NT2/D1 (cell line): ENCODE measurements around the gene CDC42BPA.

ENCODE experiments used
- DNase-seq: peaks from one replicate; pipeline ENCODE4 v3.0.0-alpha.2; 2011; ENCODE audit warnings: low read depth, low spot score
- H3K27me3 ChIP-seq: 2 replicates; pipeline ENCODE4 v1.6.0; 2011; ENCODE audit warnings: mild to moderate bottlenecking; ENCODE audit not compliant: insufficient read length, insufficient read depth
- H3K36me3 ChIP-seq: 2 replicates; pipeline ENCODE4 v1.6.1; 2011; ENCODE audit warnings: mild to moderate bottlenecking, low read length, mixed read lengths; ENCODE audit not compliant: insufficient read depth, insufficient read length
- H3K4me1 ChIP-seq: 2 replicates; pipeline ENCODE4 v1.5.1; 2011; ENCODE audit not compliant: insufficient read depth, insufficient read length
- H3K4me3 ChIP-seq: 2 replicates; pipeline ENCODE4 v1.5.1; 2011; ENCODE audit warnings: low read depth; ENCODE audit not compliant: insufficient read length
- H3K9ac ChIP-seq: 2 replicates; pipeline ENCODE4 v1.6.0; 2011; ENCODE audit warnings: low read depth; ENCODE audit not compliant: insufficient read length
- H3K9me3 ChIP-seq: 2 replicates; pipeline ENCODE4 v1.5.1; 2011; ENCODE audit warnings: mild to moderate bottlenecking, low read length; ENCODE audit not compliant: insufficient read depth
- SUZ12 ChIP-seq: IDR thresholded peaks from 2 replicates; pipeline ENCODE4 v1.6.1; 2011; ENCODE audit not compliant: insufficient read length, insufficient read depth; ENCODE audit errors: extremely low read depth
- YY1 ChIP-seq: IDR thresholded peaks from 2 replicates; pipeline ENCODE4 v1.6.1; 2011; ENCODE audit not compliant: insufficient read length, insufficient read depth
- ZNF274 ChIP-seq: IDR thresholded peaks from 2 replicates; pipeline ENCODE4 v1.6.1; 2011; ENCODE audit warnings: mild to moderate bottlenecking, low read depth, low read length

Gene CDC42BPA

GRCh38 chr1:226974544-226975258 is 343.6 kb downstream of the CDC42BPA start:
- Histone ChIP-seq H3K4me1 (peaks cover 28% of the 10 kb centered on the region), H3K36me3 (peaks cover 6% of the 10 kb centered on the region), H3K9ac (peak overlapping the region; percentile 51), H3K27me3 (no peaks in the 10 kb centered on the region), H3K9me3 (peaks cover 10% of the 10 kb centered on the region; the same call in 1 of the 2 replicates), H3K4me3 (no peak overlapping the region)
- DNase-seq = no peak
- TF ChIP-seq YY1 (no peak), ZNF274 (no peak), SUZ12 (no peak)

GRCh38 chr1:226973898-226974543 is 344.3 kb downstream of the CDC42BPA start:
- no peak overlapping the region for H3K4me3 ChIP-seq
- H3K36me3 ChIP-seq = peaks cover 6% of the 10 kb centered on the region
- peaks cover 10% of the 10 kb centered on the region; the same call in 1 of the 2 replicates for H3K9me3 ChIP-seq
- H3K4me1 ChIP-seq = peaks cover 22% of the 10 kb centered on the region
- H3K27me3 ChIP-seq = no peaks in the 10 kb centered on the region
- H3K9ac ChIP-seq = peak overlapping the region; percentile 51
- no peak for DNase-seq
- TF ChIP-seq SUZ12 (no peak), ZNF274 (no peak), YY1 (no peak)

- Histone ChIP-seq H3K4me3 (no peak overlapping the region), H3K9ac (peak overlapping the region; percentile 34), H3K4me1 (peaks cover 21% of the 10 kb centered on the region), H3K27me3 (no peaks in the 10 kb centered on the region), H3K36me3 (peaks cover 6% of the 10 kb centered on the region), H3K9me3 (peaks cover 10% of the 10 kb centered on the region; the same call in 1 of the 2 replicates)
- TF ChIP-seq SUZ12 (no peak), YY1 (no peak), ZNF274 (no peak)
- DNase-seq = no peak
Observed at GRCh38 chr1:226973371-226973897, 344.9 kb downstream of the CDC42BPA start.

GRCh38 chr1:226972931-226973330 is 345.4 kb downstream of the CDC42BPA start:
- H3K9me3 ChIP-seq = peaks cover 10% of the 10 kb centered on the region; the same call in 1 of the 2 replicates
- TF ChIP-seq ZNF274 (no peak), YY1 (no peak), SUZ12 (no peak)
- peaks cover 21% of the 10 kb centered on the region for H3K4me1 ChIP-seq
- H3K9ac ChIP-seq = no peak overlapping the region
- DNase-seq = no peak
- no peak overlapping the region for H3K4me3 ChIP-seq
- H3K27me3 ChIP-seq = no peaks in the 10 kb centered on the region
- peaks cover 6% of the 10 kb centered on the region for H3K36me3 ChIP-seq

GRCh38 chr1:226971765-226972164 is 346.5 kb downstream of the CDC42BPA start:
- H3K9ac ChIP-seq = no peak overlapping the region
- H3K4me1 ChIP-seq = peaks cover 20% of the 10 kb centered on the region
- H3K9me3 ChIP-seq = peaks cover 10% of the 10 kb centered on the region; the same call in 1 of the 2 replicates
- H3K27me3 ChIP-seq = no peaks in the 10 kb centered on the region
- DNase-seq = no peak
- no peak for TF ChIP-seq SUZ12
- no peak for TF ChIP-seq ZNF274
- TF ChIP-seq YY1 = no peak
- H3K4me3 ChIP-seq = no peak overlapping the region
- peaks cover 4% of the 10 kb centered on the region for H3K36me3 ChIP-seq

GRCh38 chr1:226967665-226968064 is 350.6 kb downstream of the CDC42BPA start:
- TF ChIP-seq SUZ12 (no peak), YY1 (no peak), ZNF274 (no peak)
- H3K27me3 ChIP-seq = no peaks in the 10 kb centered on the region
- H3K4me3 ChIP-seq = no peak overlapping the region
- no peak overlapping the region for H3K9ac ChIP-seq
- H3K4me1 ChIP-seq = peaks cover 4% of the 10 kb centered on the region
- H3K36me3 ChIP-seq = peaks cover 17% of the 10 kb centered on the region
- DNase-seq = no peak
- peaks cover 10% of the 10 kb centered on the region; the same call in 1 of the 2 replicates for H3K9me3 ChIP-seq

- H3K36me3 ChIP-seq = peaks cover 17% of the 10 kb centered on the region
- no peak for TF ChIP-seq ZNF274
- TF ChIP-seq SUZ12 = no peak
- TF ChIP-seq YY1 = no peak
- peaks cover 4% of the 10 kb centered on the region for H3K4me1 ChIP-seq
- peaks cover 5% of the 10 kb centered on the region; the same call in 1 of the 2 replicates for H3K9me3 ChIP-seq
- H3K9ac ChIP-seq = no peak overlapping the region
- no peak overlapping the region for H3K4me3 ChIP-seq
- no peaks in the 10 kb centered on the region for H3K27me3 ChIP-seq
- no peak for DNase-seq
Observed at GRCh38 chr1:226966683-226967082, 351.6 kb downstream of the CDC42BPA start.
